HG02623 (cell line): ENCODE results near the gene SLPI.

Source experiments
- ATAC-seq: cut with Tn5 transposase; IDR thresholded peaks from one replicate; pipeline ENCODE4 v1.9.1; 2021; ENCODE audit warnings: moderate library complexity; ENCODE audit not compliant: unreplicated experiment

The SLPI gene

GRCh38 chr20:45218636-45219035 lies 35.7 kb downstream of the SLPI start:
- no peak for ATAC-seq

DNA sequence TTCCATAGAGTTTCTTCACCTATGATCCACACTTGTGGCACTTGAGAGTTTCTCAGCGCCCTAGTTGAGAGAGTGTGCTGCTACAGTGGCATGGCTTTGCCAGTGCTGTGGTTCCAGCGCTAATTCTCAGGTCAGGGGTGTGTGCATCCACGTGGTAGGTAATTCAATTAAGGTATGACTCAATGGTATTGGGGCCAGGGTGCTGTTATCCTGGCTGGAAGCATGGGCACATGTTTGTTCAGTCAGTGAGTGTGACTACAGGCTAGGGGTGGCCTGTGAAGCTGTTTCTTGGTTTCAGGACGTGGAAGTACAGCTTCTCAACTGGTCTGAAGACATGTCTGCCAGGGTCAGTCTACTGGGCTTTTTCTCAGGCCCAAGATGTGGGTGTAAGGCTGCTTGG lies 36.2 kb downstream of the SLPI start:
- ATAC-seq: no peak

DNA sequence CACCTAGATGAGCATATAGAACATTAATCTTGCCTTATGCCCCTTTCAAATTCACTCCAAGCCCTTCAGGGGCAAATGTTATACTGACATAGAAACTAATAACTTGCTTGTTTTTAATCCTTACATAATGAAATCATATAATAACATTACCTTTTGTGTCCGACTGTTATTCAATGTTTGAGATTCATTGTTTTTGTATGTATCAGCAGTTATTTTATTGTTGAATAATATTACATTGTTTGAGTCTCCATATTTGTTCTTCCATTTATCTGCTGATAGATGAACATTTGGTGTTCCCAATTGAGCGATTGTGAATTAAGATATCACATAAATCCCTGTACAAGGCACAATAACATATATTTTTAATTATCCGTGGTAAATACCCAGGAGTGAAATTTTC lies 41.5 kb downstream of the SLPI start:
- no peak for ATAC-seq

DNA sequence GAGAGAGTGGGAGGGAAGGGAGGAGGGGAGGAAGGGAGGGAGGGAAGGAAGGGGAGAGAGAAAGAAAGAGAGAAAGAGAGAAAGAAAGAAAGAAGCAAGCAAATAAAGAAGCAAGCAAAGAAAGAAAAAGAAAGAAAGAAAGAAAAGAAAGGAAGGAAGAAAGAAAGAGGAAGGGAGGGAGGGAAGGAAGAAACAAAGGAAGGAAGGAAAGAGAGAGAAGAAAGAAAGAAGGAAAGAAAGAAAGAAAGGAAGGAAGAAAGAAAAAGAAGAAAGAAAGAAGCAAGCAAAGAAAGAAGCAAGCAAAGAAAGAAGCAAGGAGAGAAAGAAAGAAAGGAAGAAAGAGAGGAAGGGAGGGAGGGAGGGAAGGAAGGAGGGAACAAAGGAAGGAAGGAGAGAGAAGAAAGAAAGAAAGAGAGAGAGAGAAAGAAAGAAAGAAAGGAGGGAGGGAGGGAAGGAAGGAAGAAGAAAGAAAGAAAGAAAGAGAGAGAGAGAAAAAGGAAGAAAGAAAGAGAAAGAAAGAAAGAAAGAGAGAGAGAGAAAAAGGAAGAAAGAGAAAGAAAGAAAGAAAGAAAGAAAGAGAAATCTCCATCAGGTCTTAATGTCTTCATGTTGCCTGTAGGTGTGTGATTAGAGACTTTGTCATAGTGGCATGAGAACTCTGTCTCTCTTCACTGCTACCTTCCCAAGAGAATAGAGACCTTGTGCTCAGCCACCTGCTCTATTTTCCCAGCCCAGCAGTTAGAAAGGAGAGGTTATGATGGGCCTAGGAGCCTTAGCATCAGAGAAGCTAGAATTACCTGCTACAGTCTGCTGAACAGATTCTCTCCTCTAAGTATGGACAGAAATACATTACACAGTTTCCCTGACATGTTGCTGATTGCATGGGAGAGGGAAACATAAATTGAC lies 42.5 kb downstream of the SLPI start:
- no peak for ATAC-seq

- ATAC-seq: no peak
Observed at GRCh38 chr20:45209924-45210323, 44.4 kb downstream of the SLPI start.

- no peak for ATAC-seq
Observed at GRCh38 chr20:45206725-45207124, 47.6 kb downstream of the SLPI start, which contains the start of gene SEMG1. Gene SEMG1 (plus strand): TSS chr20:45207033. CDS start chr20:45207054, 21 bp downstream.
